Measurements from ENCODE around the gene GOLPH3L. TPM values are rescaled to one million over a fixed set of nuclear protein-coding genes. Genes with fewer than 3 reads are reported as not detected.
"Not testable (repeated sequence)": the region's sequence is repeated elsewhere in the genome, so short reads cannot be mapped to it uniquely, and the experiment has no call there.

GOLPH3L gene
- total and polyA plus RNA-seq, 2 experiments from 2014 or later: 23.5 to 29.6 TPM

DNA sequence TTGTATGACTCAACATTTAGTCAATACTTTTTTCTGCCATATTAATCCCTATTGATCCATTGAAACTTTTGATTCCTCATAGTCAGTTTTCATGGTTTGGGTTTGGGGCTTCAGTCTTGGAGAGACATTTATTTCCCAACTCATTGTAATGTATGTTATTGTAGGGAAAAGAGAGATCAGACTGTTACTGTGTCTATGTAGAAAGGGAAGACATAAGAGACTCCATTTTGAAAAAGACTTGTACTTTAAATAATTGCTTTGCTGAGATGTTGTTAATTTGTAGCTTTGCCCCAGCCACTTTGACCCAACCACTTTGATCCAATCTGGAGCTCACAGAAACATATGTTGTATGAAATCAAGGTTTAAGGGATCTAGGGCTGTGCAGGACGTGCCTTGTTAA, 12.1 kb upstream of the GOLPH3L start:
- not testable (repeated sequence) for ATAC-seq; DNase-seq (ENCODE audit: low spot score); H3K27me3 ChIP-seq (ENCODE audit: insufficient read depth); H3K4me1 Mint-ChIP-seq; H3K36me3 Mint-ChIP-seq (ENCODE audit: low read depth); H3F3A ChIP-seq (replicated peaks; ENCODE audit: low read depth); H3K27ac ChIP-seq (ENCODE audit: low read depth); H3K27me3 Mint-ChIP-seq (ENCODE audit: insufficient read depth, low read depth, poor library complexity); H3K79me2 ChIP-seq (replicated peaks; ENCODE audit: insufficient read depth); H3K36me3 ChIP-seq (ENCODE audit: insufficient read depth); H3K27ac Mint-ChIP-seq; H3K4me3 Mint-ChIP-seq; H4K20me1 ChIP-seq (replicated peaks; ENCODE audit: insufficient read depth); H3K4me2 ChIP-seq; H3K4me3 ChIP-seq; H3K4me1 ChIP-seq (ENCODE audit: insufficient read depth); H3K9me2 ChIP-seq (ENCODE audit: insufficient read depth); H3K9me3 Mint-ChIP-seq
- peak overlapping the region; percentile 49; the same call in 1 of the 2 replicates for H2AFZ ChIP-seq

GRCh38 chr1:150708595-150708994, 11.6 kb upstream of the GOLPH3L start:
- Histone ChIP-seq H4K20me1 (replicated peaks; ENCODE audit: insufficient read depth) (no peaks in the 10 kb centered on the region), H3K79me2 (replicated peaks; ENCODE audit: insufficient read depth) (no peaks in the 10 kb centered on the region), H3K4me1 (ENCODE audit: insufficient read depth) (peaks cover 8% of the 10 kb centered on the region; the same call in 1 of the 2 replicates), H3K27me3 (ENCODE audit: insufficient read depth) (no peaks in the 10 kb centered on the region), H3K4me2 (no peak overlapping the region), H3K4me3 (no peak overlapping the region), H3K27ac (ENCODE audit: low read depth) (no peak overlapping the region), H3K9me2 (ENCODE audit: insufficient read depth) (no peaks in the 10 kb centered on the region), H3K36me3 (ENCODE audit: insufficient read depth) (no peaks in the 10 kb centered on the region), H2AFZ (no peak overlapping the region), H3F3A (replicated peaks; ENCODE audit: low read depth) (no peaks in the 10 kb centered on the region)
- peaks cover 8% of the 10 kb centered on the region for H3K4me1 Mint-ChIP-seq
- no peak for ATAC-seq
- no peak for TF ChIP-seq ZNF331 (CRISPR knock-in tag; IDR thresholded peaks at IDR 0.05; ENCODE audit: low read depth)
- H3K36me3 Mint-ChIP-seq (ENCODE audit: low read depth): no peaks in the 10 kb centered on the region
- no peak for DNase-seq (ENCODE audit: low spot score)
- no peak overlapping the region for H3K27ac Mint-ChIP-seq
- H3K27me3 Mint-ChIP-seq (ENCODE audit: insufficient read depth, low read depth, poor library complexity): no peaks in the 10 kb centered on the region
- H3K9me3 Mint-ChIP-seq: no peaks in the 10 kb centered on the region
- no peak overlapping the region for H3K4me3 Mint-ChIP-seq

GRCh38 chr1:150706091-150706490, 9.1 kb upstream of the GOLPH3L start:
- Mint-ChIP-seq H3K9me3 (no peaks in the 10 kb centered on the region), H3K4me3 (no peak overlapping the region), H3K4me1 (no peaks in the 10 kb centered on the region; the same call in 2 of the 3 replicates), H3K27me3 (ENCODE audit: insufficient read depth, low read depth, poor library complexity) (no peaks in the 10 kb centered on the region), H3K27ac (no peak overlapping the region), H3K36me3 (ENCODE audit: low read depth) (no peaks in the 10 kb centered on the region)
- H3K36me3 ChIP-seq (ENCODE audit: insufficient read depth): no peaks in the 10 kb centered on the region
- no peaks in the 10 kb centered on the region for H3F3A ChIP-seq (replicated peaks; ENCODE audit: low read depth)
- no peaks in the 10 kb centered on the region for H4K20me1 ChIP-seq (replicated peaks; ENCODE audit: insufficient read depth)
- no peak overlapping the region for H3K4me3 ChIP-seq
- no peaks in the 10 kb centered on the region for H3K4me1 ChIP-seq (ENCODE audit: insufficient read depth)
- no peak overlapping the region for H3K27ac ChIP-seq (ENCODE audit: low read depth)
- peak overlapping the region; percentile 33; the same call in 1 of the 2 replicates for H2AFZ ChIP-seq
- H3K27me3 ChIP-seq (ENCODE audit: insufficient read depth): no peaks in the 10 kb centered on the region
- ATAC-seq (no peak), DNase-seq (ENCODE audit: low spot score) (no peak)
- H3K9me2 ChIP-seq (ENCODE audit: insufficient read depth): no peaks in the 10 kb centered on the region
- H3K79me2 ChIP-seq (replicated peaks; ENCODE audit: insufficient read depth): no peaks in the 10 kb centered on the region
- H3K4me2 ChIP-seq: no peak overlapping the region
- TF ChIP-seq POLR2AphosphoS5 (IDR thresholded peaks at IDR 0.05; ENCODE audit: low read depth) (no peak), NANOG (IDR thresholded peaks at IDR 0.05; ENCODE audit: borderline replicate concordance) (no peak), JUNB (IDR thresholded peaks at IDR 0.05; ENCODE audit: unreplicated experiment) (no peak), CTCF (conservative IDR thresholded peaks at IDR 0.05; ENCODE audit: low read depth in 2 of 2) (no peak), ZNF331 (CRISPR knock-in tag; IDR thresholded peaks at IDR 0.05; ENCODE audit: low read depth) (no peak), ZNF114 (CRISPR knock-in tag; IDR thresholded peaks at IDR 0.05) (no peak), STAT1 (IDR thresholded peaks at IDR 0.05; ENCODE audit: unreplicated experiment) (no peak), EZH2 (IDR thresholded peaks at IDR 0.05; ENCODE audit: low read depth, unreplicated experiment) (no peak)
- TF ChIP-seq, protein P1, sequence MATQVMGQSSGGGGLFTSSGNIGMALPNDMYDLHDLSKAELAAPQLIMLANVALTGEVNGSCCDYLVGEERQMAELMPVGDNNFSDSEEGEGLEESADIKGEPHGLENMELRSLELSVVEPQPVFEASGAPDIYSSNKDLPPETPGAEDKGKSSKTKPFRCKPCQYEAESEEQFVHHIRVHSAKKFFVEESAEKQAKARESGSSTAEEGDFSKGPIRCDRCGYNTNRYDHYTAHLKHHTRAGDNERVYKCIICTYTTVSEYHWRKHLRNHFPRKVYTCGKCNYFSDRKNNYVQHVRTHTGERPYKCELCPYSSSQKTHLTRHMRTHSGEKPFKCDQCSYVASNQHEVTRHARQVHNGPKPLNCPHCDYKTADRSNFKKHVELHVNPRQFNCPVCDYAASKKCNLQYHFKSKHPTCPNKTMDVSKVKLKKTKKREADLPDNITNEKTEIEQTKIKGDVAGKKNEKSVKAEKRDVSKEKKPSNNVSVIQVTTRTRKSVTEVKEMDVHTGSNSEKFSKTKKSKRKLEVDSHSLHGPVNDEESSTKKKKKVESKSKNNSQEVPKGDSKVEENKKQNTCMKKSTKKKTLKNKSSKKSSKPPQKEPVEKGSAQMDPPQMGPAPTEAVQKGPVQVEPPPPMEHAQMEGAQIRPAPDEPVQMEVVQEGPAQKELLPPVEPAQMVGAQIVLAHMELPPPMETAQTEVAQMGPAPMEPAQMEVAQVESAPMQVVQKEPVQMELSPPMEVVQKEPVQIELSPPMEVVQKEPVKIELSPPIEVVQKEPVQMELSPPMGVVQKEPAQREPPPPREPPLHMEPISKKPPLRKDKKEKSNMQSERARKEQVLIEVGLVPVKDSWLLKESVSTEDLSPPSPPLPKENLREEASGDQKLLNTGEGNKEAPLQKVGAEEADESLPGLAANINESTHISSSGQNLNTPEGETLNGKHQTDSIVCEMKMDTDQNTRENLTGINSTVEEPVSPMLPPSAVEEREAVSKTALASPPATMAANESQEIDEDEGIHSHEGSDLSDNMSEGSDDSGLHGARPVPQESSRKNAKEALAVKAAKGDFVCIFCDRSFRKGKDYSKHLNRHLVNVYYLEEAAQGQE (IDR thresholded peaks at IDR 0.05; ENCODE audit: unreplicated experiment): no peak

All from GM23338 (cell line).